Skeletal muscle cell (primary cell): ENCODE results near the gene KDM4C.

ENCODE experiments used
- DNase-seq: peaks from one replicate; pipeline ENCODE4 v3.0.0-alpha.2; 2010; ENCODE audit warnings: low read depth
- H3K4me3 ChIP-seq: 2 replicates; pipeline ENCODE4 v1.5.1; 2011; ENCODE audit warnings: low read depth, mild to moderate bottlenecking, control low read depth, low read length, moderate library complexity

KDM4C gene

DNA sequence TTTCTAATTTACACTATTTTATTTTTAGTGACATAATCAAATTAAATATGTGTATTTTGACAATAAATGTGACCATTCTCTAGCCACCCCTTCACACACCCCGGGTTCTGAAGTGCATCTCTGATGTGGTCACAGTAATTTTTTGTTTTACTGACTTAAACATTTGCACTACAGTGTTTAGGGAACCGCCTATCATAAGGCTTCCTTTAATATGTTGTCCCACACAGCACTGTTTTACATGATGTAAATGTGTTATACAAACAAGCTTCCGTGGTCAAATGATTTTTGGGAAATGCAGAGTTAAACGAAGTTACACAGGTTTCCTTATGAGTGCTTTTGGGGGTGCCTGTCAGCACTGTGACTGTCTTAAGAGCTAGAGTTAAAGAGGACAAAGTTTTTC is 86.5 kb downstream of the KDM4C start:
- no peak overlapping the region for H3K4me3 ChIP-seq

GRCh38 chr9:6845128-6845826 is 87.5 kb downstream of the KDM4C start:
- H3K4me3 ChIP-seq, result no peak overlapping the region
- DNase-seq, result no peak

More for the DNA sequence above, 86.5 kb downstream of the KDM4C start:
- DNase-seq, result no peak

DNA sequence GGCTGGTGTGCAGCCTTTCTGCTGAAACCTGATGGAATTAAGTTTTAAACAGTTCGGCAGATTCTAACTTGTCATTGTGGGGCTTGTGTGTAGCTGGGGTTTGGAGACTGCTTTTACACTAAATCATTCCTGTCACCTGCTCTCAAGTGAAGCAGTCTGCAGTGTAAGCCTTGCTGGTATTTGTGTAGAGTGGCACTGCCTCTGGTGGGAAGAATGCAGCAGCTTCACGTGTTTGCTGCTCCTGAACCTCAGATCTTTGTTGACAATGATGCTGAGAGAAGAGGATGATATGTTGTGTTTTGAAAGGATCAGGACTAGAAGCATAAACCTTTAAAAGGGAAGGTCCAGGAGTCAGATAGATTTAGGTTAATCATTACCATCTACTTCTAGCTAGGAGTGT is 88.1 kb downstream of the KDM4C start:
- DNase-seq, result no peak
- no peak overlapping the region for H3K4me3 ChIP-seq

DNA sequence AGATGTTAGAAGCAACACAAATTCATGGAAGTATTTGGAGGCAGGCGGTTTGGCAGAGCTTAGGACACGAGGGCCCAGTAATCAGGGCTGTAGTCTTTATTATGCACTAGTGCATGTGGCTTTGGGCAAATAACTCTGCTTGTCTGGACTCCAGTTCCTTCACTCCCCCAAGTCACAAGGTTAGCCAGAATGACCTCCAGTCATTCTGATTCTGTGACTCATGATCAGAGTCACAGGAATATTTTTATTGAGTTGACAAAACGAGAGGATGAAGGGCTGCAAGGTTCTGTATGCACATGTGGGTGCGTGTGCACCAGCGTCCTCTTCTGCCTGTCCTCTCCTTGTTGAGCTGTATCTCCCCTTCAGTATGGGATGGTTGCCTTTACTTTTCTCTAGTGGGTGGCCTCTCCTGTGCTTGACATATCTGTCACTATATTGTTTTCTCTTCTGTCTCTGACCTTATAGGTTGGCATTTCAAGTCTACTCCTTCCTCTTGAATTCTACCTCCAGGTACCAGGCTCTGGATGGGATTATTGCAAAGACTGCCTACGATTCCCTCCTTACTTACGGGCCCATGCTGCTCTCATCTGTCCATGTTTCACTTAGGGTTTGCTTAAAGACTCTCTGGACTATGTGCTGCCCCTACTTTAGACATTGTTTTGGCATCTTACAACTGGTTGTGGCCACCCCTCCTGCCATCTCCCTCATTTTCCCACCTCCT is 94.6 kb downstream of the KDM4C start:
- DNase-seq, result peak; percentile 14
- no peak overlapping the region for H3K4me3 ChIP-seq

GRCh38 chr9:6855860-6856259 is 98.1 kb downstream of the KDM4C start:
- H3K4me3 ChIP-seq, result no peak overlapping the region
- DNase-seq, result no peak

DNA sequence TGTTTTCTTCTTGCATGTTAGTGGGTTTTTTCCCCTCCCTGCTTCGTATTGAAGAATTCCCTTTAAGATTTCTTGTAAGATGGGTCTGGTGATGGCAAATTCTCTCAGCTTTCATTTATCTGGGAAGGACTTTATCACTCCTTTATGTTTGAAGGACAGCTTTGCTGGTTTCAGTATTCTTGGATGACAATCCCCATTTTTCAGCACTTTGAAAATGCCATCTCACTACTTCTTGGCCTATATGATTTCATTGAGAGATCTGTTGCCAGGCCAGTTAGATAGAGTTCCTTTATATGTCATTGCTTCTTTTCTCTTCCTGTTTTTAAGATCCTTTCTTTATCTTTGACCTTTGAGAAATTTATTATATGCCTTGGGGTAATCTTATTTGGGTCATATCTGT is 106.3 kb downstream of the KDM4C start:
- no peak for DNase-seq
- no peak overlapping the region for H3K4me3 ChIP-seq

DNA sequence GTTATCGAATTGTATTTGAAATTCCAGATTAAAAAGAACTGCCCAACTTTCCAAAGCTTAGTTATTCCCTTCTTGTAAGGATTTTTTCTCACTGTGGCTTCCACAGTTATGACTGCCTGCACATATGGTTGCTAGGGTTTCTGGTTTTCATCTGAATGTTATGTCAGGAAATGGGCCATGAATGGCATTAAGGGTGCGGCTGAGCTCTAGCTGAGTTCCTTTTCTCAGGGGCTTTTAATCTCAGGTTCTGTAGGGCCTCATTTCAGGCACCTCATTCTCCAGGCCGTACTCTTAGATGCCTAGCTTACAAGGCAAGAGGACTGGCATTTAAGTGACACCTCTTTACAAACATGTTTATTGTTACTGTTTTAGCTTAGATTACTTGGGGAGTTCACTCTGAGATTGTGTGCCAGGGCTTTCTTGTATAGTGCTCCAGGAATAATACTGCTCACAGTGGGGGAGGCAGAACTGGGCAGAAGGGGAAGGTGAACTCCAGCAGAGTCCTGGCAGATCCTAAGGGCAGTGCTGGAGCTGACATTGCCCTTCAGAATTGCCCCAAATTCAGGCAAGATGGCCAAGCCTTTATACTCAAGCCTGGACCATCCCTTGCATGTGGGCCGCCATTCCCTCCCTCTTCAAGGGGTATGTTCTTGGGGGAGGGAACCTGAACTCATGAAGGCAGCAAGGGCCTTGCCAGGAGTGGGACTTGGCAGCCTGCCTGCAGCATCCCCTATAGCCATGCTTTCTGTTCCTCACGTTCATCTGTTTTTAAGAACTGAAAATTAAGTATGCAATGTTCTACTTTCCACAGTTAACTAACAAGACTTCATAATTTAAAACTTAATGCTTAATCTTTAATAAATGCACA is 111.5 kb downstream of the KDM4C start:
- DNase-seq, result no peak
- H3K4me3 ChIP-seq, result no peak overlapping the region

DNA sequence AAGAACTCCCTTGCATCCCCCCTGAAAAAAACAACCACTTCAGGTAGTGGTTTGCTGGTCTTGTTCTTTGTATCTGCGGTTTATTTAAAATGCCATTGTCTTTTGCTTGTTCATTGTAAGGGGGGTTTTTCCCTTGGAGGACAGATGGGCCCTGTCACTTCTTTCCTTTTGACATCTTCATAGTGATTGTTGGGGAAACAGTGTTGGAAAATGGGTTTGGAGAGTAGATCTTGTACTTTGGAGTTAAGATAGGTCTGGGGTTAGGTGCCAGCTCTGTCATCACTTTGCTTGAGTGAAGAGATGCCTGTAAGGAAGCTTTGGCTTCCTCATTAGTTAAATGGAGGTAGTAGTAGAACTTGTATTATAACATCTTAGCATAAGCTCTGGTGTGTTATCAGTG is 112.4 kb downstream of the KDM4C start:
- H3K4me3 ChIP-seq, result no peak overlapping the region
- no peak for DNase-seq

GRCh38 chr9:6870650-6871477 is 113.1 kb downstream of the KDM4C start:
- no peak for DNase-seq
- no peak overlapping the region for H3K4me3 ChIP-seq

DNA sequence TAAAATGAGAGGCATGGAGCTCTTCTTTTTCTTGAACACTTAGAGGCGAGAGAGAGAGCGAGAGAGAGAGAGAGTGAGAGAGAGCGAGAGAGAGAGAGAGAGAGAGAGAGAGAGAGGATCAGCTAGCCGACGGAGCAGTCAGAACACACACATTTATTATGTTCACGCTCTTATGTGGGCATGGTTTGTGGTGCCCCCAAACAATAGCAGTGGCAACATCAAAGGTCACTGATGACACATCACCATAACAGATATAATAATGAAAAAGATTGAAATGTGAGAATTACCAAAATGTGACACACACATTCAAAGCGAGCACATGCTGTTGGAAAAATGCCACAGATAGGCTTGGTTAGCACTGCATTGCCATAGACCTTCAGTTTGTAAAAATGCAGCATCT is 116.1 kb downstream of the KDM4C start:
- DNase-seq, result peak; percentile 2
- no peak overlapping the region for H3K4me3 ChIP-seq

- no peak overlapping the region for H3K4me3 ChIP-seq
- DNase-seq, result no peak
These were observed 118.6 kb downstream of the KDM4C start for GRCh38 chr9:6876195-6876894.

- no peak overlapping the region for H3K4me3 ChIP-seq
- DNase-seq, result peak; percentile 4
These were observed 119.9 kb downstream of the KDM4C start for GRCh38 chr9:6877671-6878161.

GRCh38 chr9:6880626-6881025 is 122.9 kb downstream of the KDM4C start:
- H3K4me3 ChIP-seq, result no peak overlapping the region
- DNase-seq, result no peak

GRCh38 chr9:6884101-6884500 is 126.3 kb downstream of the KDM4C start:
- no peak for DNase-seq
- no peak overlapping the region for H3K4me3 ChIP-seq

DNA sequence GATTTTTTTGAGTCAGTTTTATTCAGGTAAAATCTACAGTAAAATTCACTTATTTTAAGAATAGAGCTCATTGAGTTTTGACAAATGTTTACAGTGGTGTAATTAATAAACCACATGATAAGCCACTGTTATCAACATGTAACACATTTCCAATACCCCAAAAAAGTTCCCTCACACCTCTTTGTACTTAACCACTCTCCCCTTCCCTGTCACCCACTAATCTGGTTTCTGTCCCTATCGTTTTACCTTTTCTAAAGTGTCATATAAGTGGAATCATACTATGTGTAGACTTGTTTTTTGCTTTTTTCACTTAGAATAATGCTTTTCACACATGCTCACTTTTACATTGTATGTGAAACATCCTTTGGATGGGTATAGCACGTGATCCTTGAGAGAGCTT is 127.2 kb downstream of the KDM4C start:
- H3K4me3 ChIP-seq, result no peak overlapping the region
- DNase-seq, result no peak

DNA sequence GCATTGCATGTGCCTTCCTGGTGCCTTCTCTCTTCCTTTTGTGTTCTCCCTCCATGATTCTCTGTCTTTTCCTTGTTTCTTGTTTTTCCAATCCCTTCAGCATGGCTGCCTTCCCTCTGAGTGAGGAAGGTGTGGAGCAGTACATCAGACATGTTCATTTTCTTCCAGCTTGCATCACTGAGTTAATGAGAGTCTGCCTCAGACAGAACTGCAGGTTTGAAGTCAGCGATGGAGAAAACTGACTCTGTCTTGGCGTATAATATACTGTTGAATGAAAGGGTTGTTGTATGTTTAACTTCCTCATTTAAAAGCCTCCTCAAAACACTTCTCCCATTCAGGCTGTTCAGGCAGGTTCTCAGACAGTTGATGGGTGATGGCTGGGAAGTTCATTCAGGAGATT is 129.3 kb downstream of the KDM4C start:
- H3K4me3 ChIP-seq, result no peak overlapping the region
- DNase-seq, result no peak

DNA sequence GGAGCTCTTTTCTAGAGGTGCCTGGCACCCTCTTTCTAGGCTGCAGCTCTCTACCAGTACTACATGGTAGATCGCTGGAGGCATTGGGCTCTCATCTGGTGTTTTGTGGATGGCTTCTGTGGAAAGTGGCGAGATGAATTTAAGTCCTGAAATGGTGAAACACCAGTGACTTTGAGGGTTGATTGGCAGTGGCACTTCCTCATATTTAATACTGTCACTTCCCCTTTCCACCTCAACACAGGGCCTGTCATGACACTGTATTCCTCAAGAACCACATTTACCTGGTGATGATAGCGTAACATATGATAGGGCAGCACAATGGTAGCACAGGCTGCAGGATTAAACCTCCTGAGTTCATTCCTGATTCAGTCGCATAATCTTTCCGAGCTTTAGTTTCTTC is 132.1 kb downstream of the KDM4C start:
- no peak overlapping the region for H3K4me3 ChIP-seq
- DNase-seq, result no peak

GRCh38 chr9:6893350-6894131 is 135.8 kb downstream of the KDM4C start:
- H3K4me3 ChIP-seq, result no peak overlapping the region
- DNase-seq, result no peak
